HepG2 (cell line): ENCODE measurements around the gene PLCB4. TPM values are rescaled to one million over a fixed set of nuclear protein-coding genes. Genes with fewer than 3 reads are reported as not detected.

Source experiments
- HDAC1 ChIP-seq: sonication (generic); formaldehyde crosslinking; IDR thresholded peaks from 2 replicates; pipeline ENCODE4 v1.5.1; 2020; ENCODE audit warnings: mild to moderate bottlenecking, missing genetic modification reagents
- JUN ChIP-seq: sonication (generic); formaldehyde crosslinking; IDR thresholded peaks from 2 replicates; pipeline ENCODE4 v1.4.0; 2020; ENCODE audit warnings: mild to moderate bottlenecking, missing genetic modification reagents
- MIER3 ChIP-seq: IDR thresholded peaks from 2 replicates; pipeline ENCODE4 v1.6.1; 2016; ENCODE audit warnings: missing compliant biosample characterization, borderline replicate concordance
- PPARG ChIP-seq: conservative IDR thresholded peaks from 2 replicates; pipeline ENCODE4 v1.6.1; 2016; ENCODE audit warnings: missing biosample characterization, missing genetic modification reagents
- PRPF4 ChIP-seq: fragments of 200-400 bp; formaldehyde crosslinking; IDR thresholded peaks from 2 replicates; pipeline ENCODE4 v1.6.1; 2016; ENCODE audit warnings: low read length, low read depth; ENCODE audit not compliant: poor library complexity, severe bottlenecking
- SPEN ChIP-seq: sonication (generic); formaldehyde crosslinking; IDR thresholded peaks from 2 replicates; pipeline ENCODE4 v1.5.1; 2020; ENCODE audit warnings: low read depth, mild to moderate bottlenecking, missing genetic modification reagents
- ZNF724P ChIP-seq: sonication (generic); formaldehyde crosslinking; IDR thresholded peaks from 2 replicates; pipeline ENCODE4 v1.8.0; 2022; ENCODE audit warnings: missing genetic modification reagents, borderline replicate concordance
- polyA plus RNA-seq, 8 experiments: library from polyadenylated mRNA; depleted of rRNA in 3 of 8; stranded (reverse) in 7 of 8; unstranded in 1 of 8; fragments of >200 nt; fragmentation: Illumina TruSeq in 4 of 8; extraction: Trizol in 4 of 8; gene quantifications; 2 replicates each; pipeline versions ENCODE4 v1.2.1 to v1.2.3, GENCODE V29; 2011 to 2016; ENCODE audit warnings: low read depth in 4 of 8, missing spikeins in 1 of 8, mixed read lengths in 1 of 8; ENCODE audit not compliant: insufficient read depth in 1 of 8
- total RNA-seq, 5 experiments: library from RNA; depleted of rRNA; stranded (reverse); fragments of >200 nt; fragmentation: Illumina TruSeq; extraction: Trizol; gene quantifications; 2 replicates each; pipeline ENCODE4 v1.2.3, GENCODE V29; 2016; ENCODE audit warnings: low read depth in 1 of 5
- TF ChIP-seq, protein P1 (sequence below): IDR thresholded peaks from 2 replicates; pipeline ENCODE4 v1.6.1; 2012; ENCODE audit warnings: low read length, improper control_type of control experiment
- TF ChIP-seq, protein P2 (sequence below): sonication (generic); formaldehyde crosslinking; IDR thresholded peaks from 2 replicates; pipeline ENCODE4 v1.8.1; 2023; ENCODE audit warnings: mild to moderate bottlenecking, missing genetic modification reagents
- TF ChIP-seq, protein P3 (sequence below): IDR thresholded peaks from 2 replicates; pipeline ENCODE4 v1.6.1; 2012; ENCODE audit warnings: low read depth, low read length, improper control_type of control experiment
- TF ChIP-seq, protein P4 (sequence below): sonication (generic); formaldehyde crosslinking; IDR thresholded peaks from 2 replicates; pipeline ENCODE4 v1.4.0; 2020; ENCODE audit warnings: missing genetic modification reagents
- TF ChIP-seq, protein P5 (sequence below): IDR thresholded peaks from 2 replicates; pipeline ENCODE4 v1.6.1; 2018; ENCODE audit warnings: missing genetic modification reagents
- TF ChIP-seq, protein P6 (sequence below): sonication (generic); formaldehyde crosslinking; IDR thresholded peaks from 2 replicates; pipeline ENCODE4 v1.9.0; 2022; ENCODE audit warnings: missing genetic modification reagents, mild to moderate bottlenecking, borderline replicate concordance
- TF ChIP-seq, protein P7 (sequence below): sonication (generic); formaldehyde crosslinking; IDR thresholded peaks from 2 replicates; pipeline ENCODE4 v1.5.0; 2020; ENCODE audit warnings: mild to moderate bottlenecking, missing genetic modification reagents

Gene PLCB4
- total and polyA plus RNA-seq, 2 of the 13 experiments (the other 11 are each of a cell fraction or from before 2014, with no cell fraction given) = 0.01 TPM; not detected in 1

DNA sequence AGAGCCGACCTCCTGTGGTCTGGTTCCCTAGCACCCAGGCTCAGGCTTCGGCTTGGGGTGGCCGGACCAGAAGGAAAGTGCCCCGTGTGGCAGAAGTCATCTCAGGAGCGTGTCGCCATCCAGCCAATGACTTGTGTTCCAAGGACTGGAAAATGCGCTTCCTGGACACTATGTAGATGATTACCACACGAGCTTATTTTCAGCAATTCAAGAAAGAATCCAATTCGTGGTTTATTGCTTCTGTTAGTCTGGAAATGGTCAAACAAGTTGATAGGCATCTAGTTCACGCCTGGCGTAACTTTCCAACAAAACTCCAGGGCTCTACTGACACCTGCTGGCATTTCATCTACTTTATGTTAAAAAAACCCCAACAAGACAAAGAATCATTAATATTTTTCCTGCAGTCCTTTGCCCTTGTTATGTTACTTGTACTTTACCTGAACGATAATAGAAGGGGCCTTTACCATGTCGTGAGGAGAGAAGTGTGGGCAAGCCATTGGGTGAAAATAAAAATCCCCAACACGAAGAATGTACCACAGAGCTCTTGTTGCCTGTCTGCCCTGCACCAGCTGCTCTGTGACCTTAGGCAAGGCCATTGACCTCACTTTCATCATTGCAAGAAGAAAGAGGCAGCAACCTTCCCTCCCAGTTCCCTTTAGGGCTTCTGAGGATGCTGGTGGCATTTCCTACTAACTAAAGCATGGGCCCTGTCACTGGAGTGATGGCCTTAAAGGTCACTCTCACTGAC lies 290.8 kb downstream of the PLCB4 start (continued):
- TF ChIP-seq, protein P1, sequence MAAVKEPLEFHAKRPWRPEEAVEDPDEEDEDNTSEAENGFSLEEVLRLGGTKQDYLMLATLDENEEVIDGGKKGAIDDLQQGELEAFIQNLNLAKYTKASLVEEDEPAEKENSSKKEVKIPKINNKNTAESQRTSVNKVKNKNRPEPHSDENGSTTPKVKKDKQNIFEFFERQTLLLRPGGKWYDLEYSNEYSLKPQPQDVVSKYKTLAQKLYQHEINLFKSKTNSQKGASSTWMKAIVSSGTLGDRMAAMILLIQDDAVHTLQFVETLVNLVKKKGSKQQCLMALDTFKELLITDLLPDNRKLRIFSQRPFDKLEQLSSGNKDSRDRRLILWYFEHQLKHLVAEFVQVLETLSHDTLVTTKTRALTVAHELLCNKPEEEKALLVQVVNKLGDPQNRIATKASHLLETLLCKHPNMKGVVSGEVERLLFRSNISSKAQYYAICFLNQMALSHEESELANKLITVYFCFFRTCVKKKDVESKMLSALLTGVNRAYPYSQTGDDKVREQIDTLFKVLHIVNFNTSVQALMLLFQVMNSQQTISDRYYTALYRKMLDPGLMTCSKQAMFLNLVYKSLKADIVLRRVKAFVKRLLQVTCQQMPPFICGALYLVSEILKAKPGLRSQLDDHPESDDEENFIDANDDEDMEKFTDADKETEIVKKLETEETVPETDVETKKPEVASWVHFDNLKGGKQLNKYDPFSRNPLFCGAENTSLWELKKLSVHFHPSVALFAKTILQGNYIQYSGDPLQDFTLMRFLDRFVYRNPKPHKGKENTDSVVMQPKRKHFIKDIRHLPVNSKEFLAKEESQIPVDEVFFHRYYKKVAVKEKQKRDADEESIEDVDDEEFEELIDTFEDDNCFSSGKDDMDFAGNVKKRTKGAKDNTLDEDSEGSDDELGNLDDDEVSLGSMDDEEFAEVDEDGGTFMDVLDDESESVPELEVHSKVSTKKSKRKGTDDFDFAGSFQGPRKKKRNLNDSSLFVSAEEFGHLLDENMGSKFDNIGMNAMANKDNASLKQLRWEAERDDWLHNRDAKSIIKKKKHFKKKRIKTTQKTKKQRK = no peak
- TF ChIP-seq, protein P2, sequence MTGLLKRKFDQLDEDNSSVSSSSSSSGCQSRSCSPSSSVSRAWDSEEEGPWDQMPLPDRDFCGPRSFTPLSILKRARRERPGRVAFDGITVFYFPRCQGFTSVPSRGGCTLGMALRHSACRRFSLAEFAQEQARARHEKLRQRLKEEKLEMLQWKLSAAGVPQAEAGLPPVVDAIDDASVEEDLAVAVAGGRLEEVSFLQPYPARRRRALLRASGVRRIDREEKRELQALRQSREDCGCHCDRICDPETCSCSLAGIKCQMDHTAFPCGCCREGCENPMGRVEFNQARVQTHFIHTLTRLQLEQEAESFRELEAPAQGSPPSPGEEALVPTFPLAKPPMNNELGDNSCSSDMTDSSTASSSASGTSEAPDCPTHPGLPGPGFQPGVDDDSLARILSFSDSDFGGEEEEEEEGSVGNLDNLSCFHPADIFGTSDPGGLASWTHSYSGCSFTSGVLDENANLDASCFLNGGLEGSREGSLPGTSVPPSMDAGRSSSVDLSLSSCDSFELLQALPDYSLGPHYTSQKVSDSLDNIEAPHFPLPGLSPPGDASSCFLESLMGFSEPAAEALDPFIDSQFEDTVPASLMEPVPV (CRISPR knock-in tag) = no peak
- TF ChIP-seq, protein P3, sequence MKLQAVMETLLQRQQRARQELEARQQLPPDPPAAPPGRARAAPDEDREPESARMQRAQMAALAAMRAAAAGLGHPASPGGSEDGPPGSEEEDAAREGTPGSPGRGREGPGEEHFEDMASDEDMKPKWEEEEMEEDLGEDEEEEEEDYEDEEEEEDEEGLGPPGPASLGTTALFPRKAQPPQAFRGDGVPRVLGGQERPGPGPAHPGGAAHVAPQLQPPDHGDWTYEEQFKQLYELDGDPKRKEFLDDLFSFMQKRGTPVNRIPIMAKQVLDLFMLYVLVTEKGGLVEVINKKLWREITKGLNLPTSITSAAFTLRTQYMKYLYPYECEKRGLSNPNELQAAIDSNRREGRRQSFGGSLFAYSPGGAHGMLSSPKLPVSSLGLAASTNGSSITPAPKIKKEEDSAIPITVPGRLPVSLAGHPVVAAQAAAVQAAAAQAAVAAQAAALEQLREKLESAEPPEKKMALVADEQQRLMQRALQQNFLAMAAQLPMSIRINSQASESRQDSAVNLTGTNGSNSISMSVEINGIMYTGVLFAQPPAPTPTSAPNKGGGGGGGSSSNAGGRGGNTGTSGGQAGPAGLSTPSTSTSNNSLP = no peak
- TF ChIP-seq MIER3 (CRISPR knock-in tag) = 0 out of 2 replicates have a peak, but pooled peaks have one; percentile 27
- TF ChIP-seq, protein P4, sequence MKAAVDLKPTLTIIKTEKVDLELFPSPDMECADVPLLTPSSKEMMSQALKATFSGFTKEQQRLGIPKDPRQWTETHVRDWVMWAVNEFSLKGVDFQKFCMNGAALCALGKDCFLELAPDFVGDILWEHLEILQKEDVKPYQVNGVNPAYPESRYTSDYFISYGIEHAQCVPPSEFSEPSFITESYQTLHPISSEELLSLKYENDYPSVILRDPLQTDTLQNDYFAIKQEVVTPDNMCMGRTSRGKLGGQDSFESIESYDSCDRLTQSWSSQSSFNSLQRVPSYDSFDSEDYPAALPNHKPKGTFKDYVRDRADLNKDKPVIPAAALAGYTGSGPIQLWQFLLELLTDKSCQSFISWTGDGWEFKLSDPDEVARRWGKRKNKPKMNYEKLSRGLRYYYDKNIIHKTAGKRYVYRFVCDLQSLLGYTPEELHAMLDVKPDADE (CRISPR knock-in tag) = no peak
- TF ChIP-seq, protein P5, sequence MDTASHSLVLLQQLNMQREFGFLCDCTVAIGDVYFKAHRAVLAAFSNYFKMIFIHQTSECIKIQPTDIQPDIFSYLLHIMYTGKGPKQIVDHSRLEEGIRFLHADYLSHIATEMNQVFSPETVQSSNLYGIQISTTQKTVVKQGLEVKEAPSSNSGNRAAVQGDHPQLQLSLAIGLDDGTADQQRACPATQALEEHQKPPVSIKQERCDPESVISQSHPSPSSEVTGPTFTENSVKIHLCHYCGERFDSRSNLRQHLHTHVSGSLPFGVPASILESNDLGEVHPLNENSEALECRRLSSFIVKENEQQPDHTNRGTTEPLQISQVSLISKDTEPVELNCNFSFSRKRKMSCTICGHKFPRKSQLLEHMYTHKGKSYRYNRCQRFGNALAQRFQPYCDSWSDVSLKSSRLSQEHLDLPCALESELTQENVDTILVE = 0 out of 2 replicates have a peak, but pooled peaks have one; percentile 42
- TF ChIP-seq, protein P6, sequence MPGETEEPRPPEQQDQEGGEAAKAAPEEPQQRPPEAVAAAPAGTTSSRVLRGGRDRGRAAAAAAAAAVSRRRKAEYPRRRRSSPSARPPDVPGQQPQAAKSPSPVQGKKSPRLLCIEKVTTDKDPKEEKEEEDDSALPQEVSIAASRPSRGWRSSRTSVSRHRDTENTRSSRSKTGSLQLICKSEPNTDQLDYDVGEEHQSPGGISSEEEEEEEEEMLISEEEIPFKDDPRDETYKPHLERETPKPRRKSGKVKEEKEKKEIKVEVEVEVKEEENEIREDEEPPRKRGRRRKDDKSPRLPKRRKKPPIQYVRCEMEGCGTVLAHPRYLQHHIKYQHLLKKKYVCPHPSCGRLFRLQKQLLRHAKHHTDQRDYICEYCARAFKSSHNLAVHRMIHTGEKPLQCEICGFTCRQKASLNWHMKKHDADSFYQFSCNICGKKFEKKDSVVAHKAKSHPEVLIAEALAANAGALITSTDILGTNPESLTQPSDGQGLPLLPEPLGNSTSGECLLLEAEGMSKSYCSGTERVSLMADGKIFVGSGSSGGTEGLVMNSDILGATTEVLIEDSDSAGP = no peak
- TF ChIP-seq, protein P7, sequence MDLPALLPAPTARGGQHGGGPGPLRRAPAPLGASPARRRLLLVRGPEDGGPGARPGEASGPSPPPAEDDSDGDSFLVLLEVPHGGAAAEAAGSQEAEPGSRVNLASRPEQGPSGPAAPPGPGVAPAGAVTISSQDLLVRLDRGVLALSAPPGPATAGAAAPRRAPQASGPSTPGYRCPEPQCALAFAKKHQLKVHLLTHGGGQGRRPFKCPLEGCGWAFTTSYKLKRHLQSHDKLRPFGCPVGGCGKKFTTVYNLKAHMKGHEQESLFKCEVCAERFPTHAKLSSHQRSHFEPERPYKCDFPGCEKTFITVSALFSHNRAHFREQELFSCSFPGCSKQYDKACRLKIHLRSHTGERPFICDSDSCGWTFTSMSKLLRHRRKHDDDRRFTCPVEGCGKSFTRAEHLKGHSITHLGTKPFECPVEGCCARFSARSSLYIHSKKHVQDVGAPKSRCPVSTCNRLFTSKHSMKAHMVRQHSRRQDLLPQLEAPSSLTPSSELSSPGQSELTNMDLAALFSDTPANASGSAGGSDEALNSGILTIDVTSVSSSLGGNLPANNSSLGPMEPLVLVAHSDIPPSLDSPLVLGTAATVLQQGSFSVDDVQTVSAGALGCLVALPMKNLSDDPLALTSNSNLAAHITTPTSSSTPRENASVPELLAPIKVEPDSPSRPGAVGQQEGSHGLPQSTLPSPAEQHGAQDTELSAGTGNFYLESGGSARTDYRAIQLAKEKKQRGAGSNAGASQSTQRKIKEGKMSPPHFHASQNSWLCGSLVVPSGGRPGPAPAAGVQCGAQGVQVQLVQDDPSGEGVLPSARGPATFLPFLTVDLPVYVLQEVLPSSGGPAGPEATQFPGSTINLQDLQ (CRISPR knock-in tag) = no peak
- no peak for TF ChIP-seq ZNF724P (CRISPR knock-in tag)
- no peak for TF ChIP-seq HDAC1 (CRISPR knock-in tag)
- TF ChIP-seq JUN = no peak
- peak; percentile 33; the same call in 1 of the 2 replicates for TF ChIP-seq SPEN (CRISPR knock-in tag)
- TF ChIP-seq PPARG (CRISPR knock-in tag) = no peak
- TF ChIP-seq PRPF4 = no peak
